Activated CD4-positive, alpha-beta T cell treated with anti-CD3 and anti-CD28 coated beads, Interleukin-2, Interleukin-4, amounts not matched to agents 100 ng/mL and 50 ng/mL, durations not matched to agents 16 hours and 8 hours (primary cell): Measurements from ENCODE around the gene ENG.
"Not testable (repeated sequence)": the region's sequence is repeated elsewhere in the genome, so short reads cannot be mapped to it uniquely, and the experiment has no call there.

ENCODE experiments used
- DNase-seq: peaks from one replicate; pipeline ENCODE4 v3.0.0-alpha.2; 2020; ENCODE audit warnings: low spot score

ENG gene

GRCh38 chr9:127844821-127845359, 9.6 kb downstream of the ENG start:
- DNase-seq, result no peak

GRCh38 chr9:127841087-127841835, 13.2 kb downstream of the ENG start:
- DNase-seq, result no peak

- DNase-seq, result no peak
Measured at GRCh38 chr9:127838375-127839078, 15.9 kb downstream of the ENG start.

GRCh38 chr9:127837346-127837745, 17.1 kb downstream of the ENG start:
- no peak for DNase-seq

- DNase-seq, result not testable (repeated sequence)
Measured at GRCh38 chr9:127836561-127836960, 17.9 kb downstream of the ENG start.

GRCh38 chr9:127835991-127836516, 18.4 kb downstream of the ENG start:
- no peak for DNase-seq

- no peak for DNase-seq
Measured at GRCh38 chr9:127833555-127833954, 20.9 kb downstream of the ENG start.

GRCh38 chr9:127832248-127832647, 22.2 kb downstream of the ENG start:
- no peak for DNase-seq

- no peak for DNase-seq
Measured at GRCh38 chr9:127829205-127829906, 25.1 kb downstream of the ENG start.

- DNase-seq, result no peak
Measured at GRCh38 chr9:127828262-127829031, 26.0 kb downstream of the ENG start.

- no peak for DNase-seq
Measured at GRCh38 chr9:127826253-127826913, 28.1 kb downstream of the ENG start.

GRCh38 chr9:127825319-127826051, 29.0 kb downstream of the ENG start:
- DNase-seq, result no peak

- no peak for DNase-seq
Measured at GRCh38 chr9:127822108-127822507, 32.4 kb downstream of the ENG start.

- no peak for DNase-seq
Measured at GRCh38 chr9:127818574-127818973, 35.9 kb downstream of the ENG start.

GRCh38 chr9:127817881-127818434, 36.5 kb downstream of the ENG start:
- DNase-seq, result no peak

- no peak for DNase-seq
Measured at GRCh38 chr9:127816728-127817127, 37.7 kb downstream of the ENG start.

GRCh38 chr9:127816362-127816725, 38.1 kb downstream of the ENG start:
- no peak for DNase-seq

GRCh38 chr9:127815512-127816361, 38.7 kb downstream of the ENG start:
- no peak for DNase-seq
